H1 (cell line): ENCODE measurements around the gene SND1. TPM values are rescaled to one million over a fixed set of nuclear protein-coding genes. Genes with fewer than 3 reads are reported as not detected.

ENCODE experiments used
- CTCF ChIA-PET: fragments of 300-600 bp; sonication (Branson Sonifier 250); formaldehyde crosslinking; loops from one replicate; lab custom pipeline; 2021; ENCODE audit not compliant: partially characterized antibody; lab: Charles Lee
- POLR2A ChIA-PET: fragments of 300-600 bp; sonication (Branson Sonifier 250); formaldehyde crosslinking; loops from one replicate; lab custom pipeline; 2021; ENCODE audit warnings: inconsistent platforms; ENCODE audit not compliant: partially characterized antibody; lab: Charles Lee
- DNase-seq, 2 experiments: peaks; one replicate each; pipeline versions ENCODE4 v3.0.0 to v3.0.0-alpha.2; 2010 to 2022; ENCODE audit warnings: low spot score in 2 of 2, low read depth in 1 of 2, mixed read lengths in 1 of 2
- FAIRE-seq: peaks from 2 replicates; lab custom pipeline; 2011; peaks lifted over from hg19 to GRCh38; lab: Jason Lieb, UNC
- H2AFZ ChIP-seq: 2 replicates; pipeline ENCODE4 v1.8.1; 2012; ENCODE audit warnings: low read length, inconsistent platforms
- H2AK5ac ChIP-seq: 2 replicates; pipeline ENCODE4 v1.6.1; 2013; ENCODE audit warnings: low read depth, low read length
- H2BK120ac ChIP-seq: replicated peaks from 2 replicates; pipeline ENCODE3; 2013; ENCODE audit warnings: low read depth, low read length, inconsistent platforms
- H2BK12ac ChIP-seq: 2 replicates; pipeline ENCODE4 v1.6.1; 2013; ENCODE audit warnings: low read depth, low read length
- H2BK15ac ChIP-seq: 2 replicates; pipeline ENCODE4 v1.6.1; 2013; ENCODE audit warnings: low read length
- H2BK20ac ChIP-seq: 2 replicates; pipeline ENCODE4 v1.6.1; 2013; ENCODE audit warnings: low read length
- H2BK5ac ChIP-seq: 2 replicates; pipeline ENCODE4 v1.6.1; 2013; ENCODE audit warnings: low read depth, low read length
- H3K14ac ChIP-seq: 2 replicates; pipeline ENCODE4 v1.6.1; 2013; ENCODE audit warnings: inconsistent platforms; ENCODE audit not compliant: insufficient read length
- H3K18ac ChIP-seq: 2 replicates; pipeline ENCODE4 v1.6.1; 2013; ENCODE audit warnings: low read length; ENCODE audit errors: extremely low read depth
- H3K23ac ChIP-seq: 2 replicates; pipeline ENCODE4 v1.6.1; 2013; ENCODE audit warnings: inconsistent platforms; ENCODE audit not compliant: insufficient read length
- H3K23me2 ChIP-seq: 2 replicates; pipeline ENCODE4 v1.6.1; 2013; ENCODE audit warnings: low read depth, low read length
- H3K27ac ChIP-seq: 2 replicates; pipeline ENCODE4 v1.6.1; 2011; ENCODE audit warnings: low read depth, low read length, inconsistent platforms
- H3K27me3 ChIP-seq, 4 experiments: replicated peaks in 1 of 4; 1 replicate in 1 of 4; 2 replicates in 3 of 4; pipeline versions ENCODE4 v1.6.1 to v1.8.1; 2011 to 2013; ENCODE audit warnings: low read length in 3 of 4, mild to moderate bottlenecking in 3 of 4, inconsistent platforms in 2 of 4, mixed read lengths in 2 of 4, moderate library complexity in 1 of 4; ENCODE audit not compliant: control insufficient read depth in 3 of 4, insufficient read depth in 3 of 4; ENCODE audit errors: extremely low read depth in 1 of 4
- H3K36me3 ChIP-seq, 4 experiments: 2 replicates each; pipeline versions ENCODE4 v1.6.1 to v1.8.1; 2011 to 2013; ENCODE audit warnings: mild to moderate bottlenecking in 4 of 4, low read length in 3 of 4, moderate library complexity in 2 of 4, control low read depth in 1 of 4, inconsistent platforms in 1 of 4; ENCODE audit not compliant: insufficient read depth in 4 of 4, control insufficient read depth in 2 of 4
- H3K4ac ChIP-seq: replicated peaks from 2 replicates; pipeline ENCODE3; 2013; ENCODE audit warnings: low read length, low read depth, mixed read lengths, inconsistent platforms; ENCODE audit not compliant: insufficient read length
- H3K4me1 ChIP-seq, 4 experiments: replicated peaks in 1 of 4; 1 replicate in 1 of 4; 2 replicates in 3 of 4; pipeline versions ENCODE4 v1.6.1 to v1.8.1; 2011 to 2013; ENCODE audit warnings: low read length in 3 of 4, inconsistent platforms in 2 of 4, mixed read lengths in 1 of 4; ENCODE audit not compliant: insufficient read depth in 4 of 4, control insufficient read depth in 3 of 4
- H3K4me2 ChIP-seq, 2 experiments: 2 replicates each; pipeline versions ENCODE4 v1.6.1 to v1.8.1; 2011 to 2013; ENCODE audit warnings: low read depth in 2 of 2, low read length in 2 of 2, control low read depth in 1 of 2, inconsistent platforms in 1 of 2, mild to moderate bottlenecking in 1 of 2; ENCODE audit not compliant: insufficient read depth in 1 of 2
- H3K4me3 ChIP-seq, 4 experiments: fragments of 200-600, 300-600 bp in 1 of 4; sonication (generic), shearing (Covaris generic), sonication (Bioruptor Twin) in 1 of 4; 2 replicates each; pipeline versions ENCODE4 v1.5.1 to v1.8.1; 2011 to 2016; ENCODE audit warnings: low read length in 4 of 4, low read depth in 3 of 4, control low read depth in 2 of 4, inconsistent platforms in 2 of 4, mild to moderate bottlenecking in 2 of 4, mixed read lengths in 1 of 4, moderate library complexity in 1 of 4; ENCODE audit not compliant: insufficient read depth in 2 of 4; ENCODE audit errors: extremely low read depth in 1 of 4
- H3K56ac ChIP-seq: replicated peaks from 2 replicates; pipeline ENCODE3; 2013; ENCODE audit warnings: low read depth, mild to moderate bottlenecking, mixed read lengths, low read length, inconsistent platforms; ENCODE audit not compliant: insufficient read length
- H3K79me1 ChIP-seq: 2 replicates; pipeline ENCODE4 v1.6.1; 2013; ENCODE audit warnings: low read depth, low read length, control low read depth
- H3K79me2 ChIP-seq, 2 experiments: 2 replicates each; pipeline versions ENCODE4 v1.6.1 to v1.8.1; 2012 to 2013; ENCODE audit warnings: low read length in 2 of 2, mild to moderate bottlenecking in 2 of 2, inconsistent platforms in 1 of 2; ENCODE audit not compliant: insufficient read depth in 2 of 2, control insufficient read depth in 1 of 2
- H3K9ac ChIP-seq, 4 experiments: replicated peaks in 1 of 4; 1 replicate in 1 of 4; 2 replicates in 3 of 4; pipeline versions ENCODE4 v1.6.1 to v1.8.1; 2011 to 2013; ENCODE audit warnings: low read depth in 3 of 4, low read length in 3 of 4, control low read depth in 2 of 4, mild to moderate bottlenecking in 2 of 4, moderate library complexity in 2 of 4, inconsistent platforms in 1 of 4; ENCODE audit errors: extremely low read depth in 1 of 4
- H3K9me3 ChIP-seq, 2 experiments: 2 replicates each; pipeline versions ENCODE4 v1.6.1 to v1.8.1; 2012 to 2013; ENCODE audit warnings: mild to moderate bottlenecking in 2 of 2, moderate library complexity in 2 of 2, control low read depth in 1 of 2, inconsistent platforms in 1 of 2, low read depth in 1 of 2, low read length in 1 of 2, mixed read lengths in 1 of 2; ENCODE audit not compliant: insufficient read depth in 2 of 2
- H4K20me1 ChIP-seq, 2 experiments: replicated peaks in 1 of 2; 2 replicates each; pipeline versions ENCODE3 to v1.8.1; 2011 to 2013; ENCODE audit warnings: inconsistent platforms in 2 of 2, low read length in 2 of 2, mild to moderate bottlenecking in 1 of 2; ENCODE audit not compliant: insufficient read depth in 2 of 2, control insufficient read depth in 1 of 2
- H4K5ac ChIP-seq: 2 replicates; pipeline ENCODE4 v1.6.1; 2013; ENCODE audit warnings: low read length, low read depth, mixed read lengths, inconsistent platforms; ENCODE audit not compliant: insufficient read length
- H4K8ac ChIP-seq: 2 replicates; pipeline ENCODE4 v1.8.0; 2013; ENCODE audit warnings: mild to moderate bottlenecking, moderate library complexity, low read length, inconsistent platforms; ENCODE audit not compliant: insufficient read depth; ENCODE audit errors: extremely low read depth
- H4K91ac ChIP-seq: replicated peaks from 2 replicates; pipeline ENCODE3; 2013; ENCODE audit warnings: low read length, mixed read lengths, inconsistent platforms; ENCODE audit not compliant: insufficient read length
- CTBP2 ChIP-seq: IDR thresholded peaks from 2 replicates; pipeline ENCODE4 v1.7.0; 2011; ENCODE audit warnings: borderline replicate concordance, mild to moderate bottlenecking, moderate library complexity, mixed read lengths, low read length; ENCODE audit not compliant: insufficient read depth, insufficient read length
- WGBS, 2 experiments: shearing (Covaris generic) in 1 of 2; methylation state at CpG; one replicate each; pipeline versions ENCODE4 v1.1.6 to v1.1.7; 2013 to 2015; ENCODE audit warnings: low lambda C conversion rate in 2 of 2, mixed read lengths in 2 of 2, inconsistent platforms in 1 of 2, low coverage in 1 of 2, missing lambda C conversion rate in 1 of 2; ENCODE audit not compliant: insufficient replicate concordance in 2 of 2, insufficient coverage in 1 of 2, insufficient read length in 1 of 2; ENCODE audit errors: extremely low coverage in 1 of 2, missing lambda C conversion rate in 1 of 2; 5-methylcytosine and 5-hydroxymethylcytosine counted together
- polyA plus RNA-seq, 7 experiments: library from polyadenylated mRNA; depleted of rRNA in 3 of 7; stranded (reverse) in 5 of 7; unstranded in 2 of 7; fragments of >200 nt in 5 of 7; fragments of 200-250 nt in 2 of 7; gene quantifications; 1 replicate in 5 of 7; 2 replicates in 1 of 7; 4 replicates in 1 of 7; pipeline versions ENCODE4 v1.2.1 to v1.2.3, GENCODE V29; 2011 to 2013; ENCODE audit warnings: missing spikeins in 2 of 7, mixed read lengths in 2 of 7
- total RNA-seq: library from RNA; stranded (reverse); fragmentation: NEBNext Ultra II Directional; extraction: Animal tissue kit (Norgen Biotek cat#: 25700); gene quantifications from 2 replicates; pipeline ENCODE4 v1.2.1, GENCODE V29; 2021

Gene SND1
- total and polyA plus RNA-seq, 2 of the 8 experiments (the other 6 are each of a cell fraction or from before 2014, with no cell fraction given): 122 to 290 TPM

GRCh38 chr7:127893547-127893946 is 241.6 kb downstream of the SND1 start:
- Histone ChIP-seq H3K4me2 (no peak overlapping the region), H2BK120ac (no peak overlapping the region), H3K79me2 (peaks cover 0 to 5% of the 10 kb centered on the region in 2 experiments; a peak in 2 of 4 replicates), H3K23ac (no peak overlapping the region), H4K91ac (no peak overlapping the region), H3K9ac (no peak overlapping the region), H2AK5ac (no peak overlapping the region), H3K56ac (no peak overlapping the region), H3K79me1 (no peaks in the 10 kb centered on the region), H3K4ac (no peak overlapping the region), H2AFZ (no peak overlapping the region), H3K14ac (no peak overlapping the region), H4K5ac (no peak overlapping the region), H3K23me2 (no peaks in the 10 kb centered on the region), H3K27me3 (no peaks in the 10 kb centered on the region), H4K20me1 (peaks cover 2 to 3% of the 10 kb centered on the region in 2 experiments), H4K8ac (no peak overlapping the region), H2BK12ac (no peak overlapping the region), H3K36me3 (peaks cover 0 to 16% (median 6%) of the 10 kb centered on the region in 4 experiments; a peak in 4 of 8 replicates), H3K4me3 (no peak overlapping the region), H3K18ac (no peak overlapping the region), H3K4me1 (peaks cover 2 to 29% (median 3%) of the 10 kb centered on the region in 4 experiments; a peak in 5 of 7 replicates), H3K9me3 (no peaks in the 10 kb centered on the region), H2BK20ac (no peak overlapping the region), H2BK5ac (no peak overlapping the region), H3K27ac (no peak overlapping the region), H2BK15ac (no peak overlapping the region)
- ChIA-PET CTCF (no interaction called here), POLR2A (no interaction called here)
- DNase-seq: no peak
- WGBS, 2 experiments: 92% methylated on average over 1 of the region's 1 CpG; no CpG with 5 or more reads in 1 of the 2 experiments
- no peak for FAIRE-seq
- no peak for TF ChIP-seq CTBP2
